Heart right ventricle (tissue), 16 donors: ENCODE measurements around the gene UQCC5. TPM values are rescaled to one million over a fixed set of nuclear protein-coding genes. Genes with fewer than 3 reads are reported as not detected.

Experiments used
- ATAC-seq, 8 donors: fragments of 200-7000 bp; cut with Tn5 transposase; one replicate each; pipeline ENCODE4 v1.9.1; 2020; ENCODE audit warnings: mild to moderate bottlenecking in 8 of 8, moderate library complexity in 8 of 8, moderate number of reproducible peaks in 1 of 8
- DNase-seq, 2 donors: peaks; one replicate each; pipeline ENCODE4 v3.0.0-alpha.2; 2020
- H3K27ac ChIP-seq, 10 donors: fragments of 200-600 bp; sonication (generic) in 2 of 10; one replicate each; pipeline versions ENCODE4 v1.5.0 to v1.8.0; 2020 to 2022; ENCODE audit warnings: mild to moderate bottlenecking in 3 of 10
- H3K27me3 ChIP-seq, 7 donors: fragments of 200-600 bp; one replicate each; pipeline ENCODE4 v1.8.0; 2021 to 2022; ENCODE audit warnings: mild to moderate bottlenecking in 2 of 7
- H3K36me3 ChIP-seq, 9 donors: fragments of 200-600 bp; sonication (generic) in 1 of 9; one replicate each; pipeline versions ENCODE4 v1.5.0 to v1.8.0; 2020 to 2022; ENCODE audit warnings: mild to moderate bottlenecking in 2 of 9
- H3K4me1 ChIP-seq, 9 donors: fragments of 200-600 bp; sonication (generic) in 1 of 9; one replicate each; pipeline versions ENCODE4 v1.5.0 to v1.8.0; 2020 to 2022; ENCODE audit warnings: mild to moderate bottlenecking in 4 of 9
- H3K4me3 ChIP-seq, 10 donors: fragments of 200-600 bp; sonication (generic) in 2 of 10; one replicate each; pipeline versions ENCODE4 v1.5.0 to v1.8.0; 2020 to 2022; ENCODE audit warnings: mild to moderate bottlenecking in 7 of 10, moderate library complexity in 2 of 10
- H3K9me3 ChIP-seq, 11 donors: fragments of 200-600 bp in 10 of 11; sonication (generic) in 2 of 11; one replicate each; pipeline versions ENCODE4 v1.5.0 to v1.8.0; 2013 to 2022; ENCODE audit warnings: mild to moderate bottlenecking in 2 of 11, control low read depth in 1 of 11, moderate library complexity in 1 of 11
- WGBS, 2 donors: extraction: QIAGEN DNeasy Blood & Tissue Kit; methylation state at CpG; one replicate each; pipeline ENCODE4 v1.1.7; 2013; ENCODE audit warnings: inconsistent platforms in 1 of 2; 5-methylcytosine and 5-hydroxymethylcytosine counted together
- intact Hi-C, 10 donors: fragments of 100-400 bp; cut with DNase I; formaldehyde crosslinking; loops; one replicate each; pipeline versions ENCODE4 v1.11.1 to v1.14.2; 2022
- polyA plus RNA-seq, 2 donors: library from polyadenylated mRNA; stranded (reverse); fragments of 200-250 nt; gene quantifications; one replicate each; pipeline ENCODE4 v1.2.3, GENCODE V29; 2013
- total RNA-seq, 10 donors: library from RNA; stranded (reverse); fragmentation: NEBNext Ultra II Directional in 3 of 10; extraction: Animal tissue kit (Norgen Biotek cat#: 25700) in 3 of 10; gene quantifications; one replicate each; pipeline versions ENCODE4 v1.2.1 to v1.2.4, GENCODE V29; 2021 to 2023
- TF ChIP-seq, protein P1 (sequence below), 9 donors: fragments of 200-600 bp; sonication (generic) in 2 of 9; IDR thresholded peaks; one replicate each; pipeline versions ENCODE4 v1.5.0 to v1.8.0; 2021 to 2022; ENCODE audit warnings: antibody characterized with exemption in 9 of 9, mild to moderate bottlenecking in 5 of 9, moderate library complexity in 1 of 9
- donor health status: Arrhythmogenic right ventricular cardiomyopathy.
- donor health status: ischemic (EF 13 %, LVEDD 7.1; RV severe dilation, severe dysfunction).
- donor health status: healthy with polysubstance abuse.
- donor health status: DM: no; HTN: yes; CAD: no.
- donor health status: DM: no; HTN: no; CAD: no.
- donor health status: ischemic (EF 25% LVEDD 6.9; RV normal size, moderate dysfunction).
- donor health status: ischemic (EF 25% LVEDD 5.7; RV mildly dilated, moderate dysfunction).
- donor health status: healthy.
- donor health status: DM: yes; HTN: yes; CAD: no.
- donor health status: Ischemic cardiomyopathy.
- donor health status: ischemic (EF 35%, LVEDD 5.7; RV mildly dilated, moderate dysfunction).
- donor health status: nonischemic (EF 11% LVEDD 7.7; RV severe dilation, severe dysfunction).
- donor health status: DM: yes; HTN: yes; CAD: no.
- donor health status: PGD.
- donor health status: ischemic (EF 29% LVEDD 5.4; RV normal size, mild dysfunction).
- donor health status: nonischemic (EF 23%, LVEDD 6.1; RV moderate dilation, normal function).

UQCC5 gene
- total and polyA plus RNA-seq, 12 donors, result 30.2 to 147 (median 70.3) TPM

- TF ChIP-seq, protein P1, sequence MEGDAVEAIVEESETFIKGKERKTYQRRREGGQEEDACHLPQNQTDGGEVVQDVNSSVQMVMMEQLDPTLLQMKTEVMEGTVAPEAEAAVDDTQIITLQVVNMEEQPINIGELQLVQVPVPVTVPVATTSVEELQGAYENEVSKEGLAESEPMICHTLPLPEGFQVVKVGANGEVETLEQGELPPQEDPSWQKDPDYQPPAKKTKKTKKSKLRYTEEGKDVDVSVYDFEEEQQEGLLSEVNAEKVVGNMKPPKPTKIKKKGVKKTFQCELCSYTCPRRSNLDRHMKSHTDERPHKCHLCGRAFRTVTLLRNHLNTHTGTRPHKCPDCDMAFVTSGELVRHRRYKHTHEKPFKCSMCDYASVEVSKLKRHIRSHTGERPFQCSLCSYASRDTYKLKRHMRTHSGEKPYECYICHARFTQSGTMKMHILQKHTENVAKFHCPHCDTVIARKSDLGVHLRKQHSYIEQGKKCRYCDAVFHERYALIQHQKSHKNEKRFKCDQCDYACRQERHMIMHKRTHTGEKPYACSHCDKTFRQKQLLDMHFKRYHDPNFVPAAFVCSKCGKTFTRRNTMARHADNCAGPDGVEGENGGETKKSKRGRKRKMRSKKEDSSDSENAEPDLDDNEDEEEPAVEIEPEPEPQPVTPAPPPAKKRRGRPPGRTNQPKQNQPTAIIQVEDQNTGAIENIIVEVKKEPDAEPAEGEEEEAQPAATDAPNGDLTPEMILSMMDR (IDR thresholded peaks at IDR 0.05), result no peak
- H3K9me3 ChIP-seq, result no peaks in the 10 kb centered on the region
- no peaks in the 10 kb centered on the region for H3K4me1 ChIP-seq
- peaks cover 0 to 99% (median 0%) of the 10 kb centered on the region in 9 donors for H3K36me3 ChIP-seq
- ATAC-seq (peak in 1 of 8 donors; percentile 6), DNase-seq (no peak)
- no peak overlapping the region for H3K4me3 ChIP-seq
- no peaks in the 10 kb centered on the region for H3K27me3 ChIP-seq
- intact Hi-C loops, result no loop called here
- H3K27ac ChIP-seq, result no peak overlapping the region
- 83 to 90% methylated on average over 27 of the region's 27 CpGs for WGBS, 2 donors
These were observed 30.0 kb upstream of the UQCC5 start for GRCh38 chr3:52506266-52506966.

GRCh38 chr3:52507359-52507758 is 29.0 kb upstream of the UQCC5 start:
- intact Hi-C loops, result no loop called here
- Histone ChIP-seq H3K27me3 (no peaks in the 10 kb centered on the region), H3K9me3 (no peaks in the 10 kb centered on the region), H3K27ac (no peak overlapping the region), H3K4me3 (no peak overlapping the region), H3K36me3 (peaks cover 0 to 99% (median 0%) of the 10 kb centered on the region in 9 donors), H3K4me1 (no peaks in the 10 kb centered on the region)
- DNase-seq (no peak), ATAC-seq (no peak)
- WGBS, 2 donors, result 75 to 81% methylated on average over 5 of the region's 5 CpGs
- TF ChIP-seq, protein P1 (IDR thresholded peaks at IDR 0.05), result no peak

- no peak for DNase-seq
- no peaks in the 10 kb centered on the region for H3K9me3 ChIP-seq
- H3K4me3 ChIP-seq, result no peak overlapping the region
- intact Hi-C loops, result no loop called here
- TF ChIP-seq, protein P1 (IDR thresholded peaks at IDR 0.05), result no peak
- H3K27ac ChIP-seq, result no peak overlapping the region
- no peaks in the 10 kb centered on the region for H3K27me3 ChIP-seq
- peaks cover 0 to 99% (median 0%) of the 10 kb centered on the region in 9 donors for H3K36me3 ChIP-seq
- 78 to 80% methylated on average over 12 of the region's 12 CpGs for WGBS, 2 donors
- ATAC-seq, result no peak
- no peaks in the 10 kb centered on the region for H3K4me1 ChIP-seq
These were observed 26.6 kb upstream of the UQCC5 start for GRCh38 chr3:52509753-52510328.

- H3K27ac ChIP-seq, result no peak overlapping the region
- H3K4me1 ChIP-seq, result peaks cover 0 to 7% (median 0%) of the 10 kb centered on the region in 9 donors
- intact Hi-C loops, result no loop called here
- peaks cover 0 to 98% (median 0%) of the 10 kb centered on the region in 9 donors for H3K36me3 ChIP-seq
- ATAC-seq (no peak), DNase-seq (no peak)
- H3K9me3 ChIP-seq, result no peaks in the 10 kb centered on the region
- TF ChIP-seq, protein P1 (IDR thresholded peaks at IDR 0.05), result no peak
- H3K4me3 ChIP-seq, result no peak overlapping the region
- no peaks in the 10 kb centered on the region for H3K27me3 ChIP-seq
- WGBS, 2 donors, result 90 to 94% methylated on average over 7 of the region's 7 CpGs
These were observed 24.9 kb upstream of the UQCC5 start for GRCh38 chr3:52511509-52511908.
